Ovary (tissue), 3 donors: ENCODE measurements around the gene RGS3.

Experiments used
- CTCF ChIP-seq, 3 donors: fragments of 450-650 bp in 2 of 3; fragments of 200-600 bp in 1 of 3; IDR thresholded peaks; one replicate each; pipeline versions ENCODE4 v1.5.1 to v1.8.0; 2016 to 2022; ENCODE audit warnings: antibody characterized with exemption in 3 of 3, mild to moderate bottlenecking in 1 of 3
- POLR2A ChIP-seq: fragments of 450-650 bp; IDR thresholded peaks from one replicate; pipeline ENCODE4 v1.6.1; 2017; ENCODE audit warnings: antibody characterized with exemption, mild to moderate bottlenecking, moderate library complexity
- donor health status: DM: no; HTN: no; CAD: no.

GRCh38 chr9:113482991-113483675, 19.6 kb downstream of the RGS3 start:
- TF ChIP-seq CTCF (IDR thresholded peaks at IDR 0.05) (no peak), POLR2A (no peak)
